BLaER1 treated with 17β-estradiol and CSF1 and Interleukin-3, amounts not matched to agents 10 nM and 100 nM (cell line): ENCODE results near the gene ENC1.

Experiments used
- H3K27ac ChIP-seq, 11 experiments: shearing (Covaris generic); formaldehyde crosslinking; 2 replicates each; pipeline ENCODE4 v1.8.1; 2022
- H3K27me3 ChIP-seq, 11 experiments: shearing (Covaris generic); formaldehyde crosslinking; 2 replicates each; pipeline ENCODE4 v1.8.1; 2022
- H3K36me3 ChIP-seq, 11 experiments: shearing (Covaris generic); formaldehyde crosslinking; 2 replicates each; pipeline ENCODE4 v1.8.1; 2022
- H3K4me1 ChIP-seq, 10 experiments: shearing (Covaris generic); formaldehyde crosslinking; 2 replicates each; pipeline ENCODE4 v1.8.1; 2022
- H3K4me2 ChIP-seq, 11 experiments: shearing (Covaris generic); formaldehyde crosslinking; 2 replicates each; pipeline ENCODE4 v1.8.1; 2022
- H3K4me3 ChIP-seq, 10 experiments: shearing (Covaris generic); formaldehyde crosslinking; 2 replicates each; pipeline ENCODE4 v1.8.1; 2022
- H3K9ac ChIP-seq, 11 experiments: shearing (Covaris generic); formaldehyde crosslinking; 2 replicates each; pipeline ENCODE4 v1.8.1; 2022
- H3K9me3 ChIP-seq, 11 experiments: shearing (Covaris generic); formaldehyde crosslinking; replicated peaks in 1 of 11; 2 replicates each; pipeline ENCODE4 v1.8.1; 2022
- H4K20me1 ChIP-seq, 11 experiments: shearing (Covaris generic); formaldehyde crosslinking; 2 replicates each; pipeline ENCODE4 v1.8.1; 2022
- Cebpa-rat ChIP-seq, 11 experiments: shearing (Covaris generic); IDR thresholded peaks; 2 replicates each; pipeline ENCODE4 v1.8.1; 2022

The ENC1 gene

DNA sequence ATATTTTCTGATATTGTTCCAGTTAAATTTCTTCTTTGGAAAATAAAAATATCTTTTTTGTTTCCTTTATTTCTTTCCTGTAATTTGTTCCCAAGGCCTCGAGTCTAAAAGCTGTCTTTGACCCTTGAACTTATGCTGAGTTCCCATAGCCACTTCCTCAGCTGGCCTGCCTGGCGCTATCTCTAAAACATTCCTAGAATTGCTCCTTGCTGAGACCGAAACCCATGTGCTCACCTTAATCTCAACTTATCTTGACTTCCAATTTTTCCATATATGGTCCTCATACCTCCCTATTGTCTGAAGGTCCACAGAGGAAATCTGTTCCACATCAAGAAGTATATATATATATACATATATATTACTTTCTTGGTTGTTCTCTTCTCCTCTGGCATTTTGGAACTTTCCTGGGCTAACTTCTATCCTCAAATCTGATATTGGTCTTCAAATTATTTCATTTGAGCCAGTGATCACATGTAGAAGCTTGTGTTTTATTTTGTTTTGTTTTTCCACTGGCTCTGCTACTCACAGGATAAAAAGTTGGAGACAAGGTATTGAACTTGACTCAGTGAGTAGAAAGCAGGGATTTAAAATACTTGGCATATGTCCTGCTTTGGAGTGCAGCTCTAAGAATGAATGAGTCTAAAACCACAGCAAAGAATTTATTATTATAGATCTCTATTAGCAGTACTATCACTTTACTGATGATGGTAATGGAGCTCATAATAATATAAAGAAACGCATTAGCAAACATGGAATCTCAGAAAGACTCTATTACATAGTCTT is 45.2 kb downstream of the ENC1 start:
- Histone ChIP-seq H3K27ac (no peak overlapping the region), H3K4me2 (no peak overlapping the region)
- no peak for TF ChIP-seq Cebpa-rat (IDR thresholded peaks at IDR 0.05)

DNA sequence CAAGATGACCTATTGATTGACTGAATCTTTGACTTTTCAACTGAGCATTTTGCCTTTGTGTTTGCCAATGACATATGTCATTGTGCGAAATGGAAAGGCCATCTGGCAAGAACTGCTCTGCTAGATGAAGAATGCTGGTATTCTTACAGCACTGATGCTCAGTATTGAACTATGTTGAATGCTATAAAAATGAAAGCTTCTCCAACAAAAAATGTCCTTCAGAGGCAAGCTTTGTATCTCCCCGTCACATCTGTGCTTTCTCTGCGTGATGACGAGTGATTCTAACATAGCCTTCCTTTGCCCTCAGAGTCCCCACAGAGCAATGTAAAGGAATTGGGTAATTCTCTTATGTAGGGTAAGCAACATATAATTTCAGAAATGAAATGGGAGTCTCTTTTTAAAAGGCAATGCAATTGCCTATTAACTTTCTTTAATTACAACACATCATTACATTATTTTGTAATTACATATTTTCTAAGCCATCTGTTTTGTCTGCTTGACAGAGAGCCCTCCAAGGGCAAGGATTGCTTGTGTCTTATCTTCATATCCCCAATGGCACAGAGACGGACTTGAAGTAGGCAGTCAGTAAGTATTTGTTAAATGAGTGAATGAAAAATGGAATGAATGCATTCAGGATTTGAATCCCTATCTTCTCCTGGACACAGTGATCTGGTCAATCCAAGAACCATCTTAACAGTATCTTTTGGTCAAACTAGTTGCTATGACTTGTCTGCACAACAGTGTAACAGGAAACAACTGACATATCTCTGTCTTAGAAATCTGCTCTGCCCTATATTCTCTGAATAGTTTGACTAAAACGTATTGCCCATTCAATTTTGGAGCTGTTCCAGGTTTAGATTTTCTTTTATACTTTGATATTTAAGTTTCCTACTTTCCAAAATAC is 46.1 kb downstream of the ENC1 start:
- TF ChIP-seq Cebpa-rat (IDR thresholded peaks at IDR 0.05), result no peak
- Histone ChIP-seq H3K36me3 (no peaks in the 10 kb centered on the region), H3K9ac (no peak overlapping the region), H3K27me3 (no peaks in the 10 kb centered on the region), H3K4me3 (no peak overlapping the region), H3K4me2 (no peak overlapping the region), H3K4me1 (peaks cover 0 to 10% (median 4%) of the 10 kb centered on the region in 10 experiments; a peak in 9 of 20 replicates), H4K20me1 (no peaks in the 10 kb centered on the region), H3K9me3 (no peaks in the 10 kb centered on the region), H3K27ac (no peak overlapping the region)

More for the DNA sequence above, 45.2 kb downstream of the ENC1 start:
- Histone ChIP-seq H3K4me3 (no peak overlapping the region), H3K27me3 (no peaks in the 10 kb centered on the region), H3K4me1 (peaks cover 0 to 10% (median 4%) of the 10 kb centered on the region in 10 experiments; a peak in 9 of 20 replicates), H4K20me1 (no peaks in the 10 kb centered on the region), H3K9ac (no peak overlapping the region), H3K36me3 (no peaks in the 10 kb centered on the region), H3K9me3 (no peaks in the 10 kb centered on the region)

DNA sequence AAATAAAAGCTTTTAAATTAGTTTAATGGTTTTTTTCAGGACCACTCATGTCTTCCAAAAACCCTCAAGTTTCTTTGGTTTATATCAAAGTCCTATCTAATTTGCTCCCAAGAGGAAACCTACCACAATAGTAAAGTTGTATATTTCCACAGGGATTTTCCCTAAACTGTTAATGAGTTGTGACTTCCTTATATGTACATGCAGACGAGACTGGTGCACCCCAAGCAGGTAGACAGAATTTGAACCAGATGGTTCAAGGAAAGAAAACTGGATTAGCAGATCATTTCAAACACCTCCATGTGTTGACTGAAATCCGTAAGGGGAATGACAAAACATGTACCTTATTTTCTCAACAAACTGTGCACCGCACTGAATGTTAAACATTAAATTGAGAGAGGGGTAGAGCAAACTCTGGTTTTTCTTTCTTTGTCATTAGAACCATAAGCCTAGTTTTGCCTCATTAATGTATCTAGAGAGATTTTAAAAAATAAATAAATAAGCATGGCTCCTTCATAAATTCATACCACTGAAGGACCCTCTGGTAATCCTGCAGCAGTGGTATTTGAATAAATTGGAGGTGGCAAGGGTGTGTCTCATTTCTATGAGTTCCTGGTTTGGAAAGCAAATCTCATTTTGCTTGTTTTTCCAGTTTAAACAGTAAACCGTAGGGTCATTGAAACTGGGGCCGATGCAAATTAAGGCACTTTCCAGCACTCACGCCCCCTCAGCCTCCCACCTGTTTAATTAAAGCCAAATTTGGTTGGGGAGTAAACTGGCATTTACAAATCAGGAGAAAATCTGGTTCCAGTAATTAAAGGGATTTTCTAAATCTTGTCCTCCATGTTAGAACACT is 51.1 kb downstream of the ENC1 start:
- Histone ChIP-seq H3K27ac (no peak overlapping the region), H3K4me1 (peaks cover 0 to 15% (median 4%) of the 10 kb centered on the region in 10 experiments; a peak in 9 of 20 replicates), H3K4me3 (no peak overlapping the region), H3K9ac (no peak overlapping the region), H3K36me3 (no peaks in the 10 kb centered on the region), H3K27me3 (no peaks in the 10 kb centered on the region), H4K20me1 (no peaks in the 10 kb centered on the region), H3K4me2 (no peak overlapping the region), H3K9me3 (no peaks in the 10 kb centered on the region)
- no peak for TF ChIP-seq Cebpa-rat (IDR thresholded peaks at IDR 0.05)

DNA sequence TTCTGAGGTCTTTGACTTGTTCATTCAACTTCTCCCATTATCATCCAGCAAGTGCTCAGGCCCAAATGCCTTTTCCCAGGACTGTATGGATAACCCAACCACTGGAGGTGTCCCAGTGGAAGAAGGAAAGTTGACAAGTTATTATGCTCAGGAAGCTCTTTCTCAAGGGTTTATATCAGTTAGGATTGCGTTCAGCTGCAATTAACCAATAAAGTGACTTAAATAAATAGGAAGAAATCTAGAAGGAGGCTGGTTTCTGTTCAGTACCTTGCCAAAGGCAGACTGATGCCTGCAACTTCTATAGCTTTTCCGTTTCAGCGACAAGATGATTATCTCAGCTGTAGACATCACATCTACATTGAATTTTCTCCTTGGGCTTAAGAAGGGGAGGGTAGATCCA is 52.1 kb downstream of the ENC1 start:
- Histone ChIP-seq H3K4me3 (no peak overlapping the region), H3K9me3 (no peaks in the 10 kb centered on the region), H3K27ac (no peak overlapping the region), H3K36me3 (no peaks in the 10 kb centered on the region), H3K9ac (no peak overlapping the region), H4K20me1 (no peaks in the 10 kb centered on the region), H3K4me2 (no peak overlapping the region), H3K27me3 (no peaks in the 10 kb centered on the region), H3K4me1 (peaks cover 0 to 15% (median 4%) of the 10 kb centered on the region in 10 experiments; a peak in 9 of 20 replicates)
- no peak for TF ChIP-seq Cebpa-rat (IDR thresholded peaks at IDR 0.05)

DNA sequence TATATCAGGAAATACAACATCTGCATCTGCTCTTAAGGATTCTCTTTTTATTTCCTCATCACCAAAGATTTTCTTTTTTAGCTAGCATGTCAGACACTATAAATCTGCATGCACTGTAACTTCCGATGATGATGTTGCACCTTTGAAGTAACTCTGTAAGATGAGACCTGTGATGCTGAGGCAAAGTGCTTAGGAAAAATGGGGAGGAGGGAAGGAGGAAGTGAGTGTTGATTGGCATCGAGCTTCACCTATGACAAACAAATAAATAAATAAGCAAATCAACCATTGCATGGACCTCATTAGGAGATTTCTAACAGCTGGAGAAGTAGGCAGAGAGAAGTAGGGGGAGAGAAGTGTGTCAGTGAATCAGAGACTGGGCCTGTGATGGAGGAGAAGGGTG is 52.6 kb downstream of the ENC1 start:
- Histone ChIP-seq H3K27ac (no peak overlapping the region), H3K4me1 (peaks cover 0 to 15% (median 4%) of the 10 kb centered on the region in 10 experiments; a peak in 9 of 20 replicates), H3K4me3 (no peak overlapping the region), H3K4me2 (no peak overlapping the region), H3K27me3 (no peaks in the 10 kb centered on the region), H3K9ac (no peak overlapping the region), H4K20me1 (no peaks in the 10 kb centered on the region), H3K9me3 (no peaks in the 10 kb centered on the region), H3K36me3 (no peaks in the 10 kb centered on the region)
- TF ChIP-seq Cebpa-rat (IDR thresholded peaks at IDR 0.05), result no peak

DNA sequence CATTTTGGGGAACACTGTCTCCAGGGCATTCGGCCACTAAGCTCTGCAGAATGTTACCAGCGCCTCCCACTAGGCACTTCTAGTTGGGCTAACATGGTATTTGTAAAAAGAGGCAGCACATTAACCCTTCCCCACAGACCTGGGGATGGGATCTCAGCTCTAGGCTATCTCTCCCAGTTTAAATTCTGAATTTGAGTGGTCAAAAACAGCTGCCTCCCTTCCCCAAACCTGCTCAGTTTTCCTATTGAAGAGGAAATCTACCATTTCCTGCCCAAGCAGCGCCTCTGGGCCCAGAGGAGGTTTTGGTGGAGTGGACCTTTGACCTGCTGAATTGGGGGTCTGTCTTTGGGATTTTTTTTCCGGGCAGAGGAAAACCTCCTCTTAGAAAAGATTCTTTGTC is 53.2 kb downstream of the ENC1 start:
- Histone ChIP-seq H3K9ac (no peak overlapping the region), H3K36me3 (no peaks in the 10 kb centered on the region), H3K9me3 (no peaks in the 10 kb centered on the region), H3K4me1 (peaks cover 0 to 15% (median 4%) of the 10 kb centered on the region in 10 experiments; a peak in 9 of 20 replicates), H3K4me2 (no peak overlapping the region; a peak in 1 of 22 replicates), H3K27me3 (no peaks in the 10 kb centered on the region), H3K4me3 (no peak overlapping the region), H3K27ac (no peak overlapping the region), H4K20me1 (no peaks in the 10 kb centered on the region)
- TF ChIP-seq Cebpa-rat (IDR thresholded peaks at IDR 0.05), result no peak

DNA sequence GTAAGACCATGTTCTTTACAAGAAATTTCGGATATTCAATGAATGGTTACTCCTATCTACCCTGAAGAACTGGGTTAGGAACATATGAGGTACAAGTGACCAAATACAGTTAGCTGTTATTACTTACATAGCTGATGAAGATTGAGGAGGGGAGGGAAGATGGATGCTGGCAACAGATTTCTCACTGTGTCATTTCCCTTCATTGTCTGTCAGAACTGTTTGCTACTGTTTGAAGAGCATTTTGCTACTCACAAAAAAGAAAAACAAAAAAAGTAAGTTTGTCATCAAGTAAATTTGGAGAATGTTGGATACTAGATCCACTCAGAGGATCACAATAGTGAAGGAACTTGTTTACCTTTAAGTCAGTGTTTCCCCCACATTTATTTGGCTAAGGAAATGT is 53.7 kb downstream of the ENC1 start:
- no peak for TF ChIP-seq Cebpa-rat (IDR thresholded peaks at IDR 0.05)

DNA sequence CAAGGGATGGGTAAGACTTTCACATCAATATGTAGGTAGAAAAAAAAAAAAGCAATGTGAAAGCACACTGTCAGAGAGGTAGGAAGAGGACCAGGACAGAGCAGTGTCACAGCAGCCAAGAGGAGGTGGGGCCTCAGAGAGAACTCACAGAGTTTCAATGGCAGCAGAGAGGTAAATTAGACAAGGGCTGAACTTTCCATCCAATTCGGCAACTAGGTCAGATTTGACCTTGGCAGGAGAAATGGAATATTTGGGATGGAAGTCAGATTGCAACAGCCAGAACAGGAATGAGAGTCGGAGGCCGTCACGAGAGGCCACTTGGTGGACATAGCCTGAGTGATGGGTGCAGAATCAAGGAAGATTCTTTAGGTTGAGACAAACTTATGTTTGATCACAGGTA is 57.7 kb downstream of the ENC1 start:
- Histone ChIP-seq H3K4me3 (no peak overlapping the region), H3K9me3 (no peaks in the 10 kb centered on the region), H4K20me1 (no peaks in the 10 kb centered on the region), H3K27me3 (no peaks in the 10 kb centered on the region), H3K4me1 (peaks cover 0 to 9% (median 0%) of the 10 kb centered on the region in 10 experiments; a peak in 2 of 20 replicates), H3K27ac (no peak overlapping the region), H3K36me3 (no peaks in the 10 kb centered on the region), H3K4me2 (no peak overlapping the region), H3K9ac (no peak overlapping the region)
- TF ChIP-seq Cebpa-rat (IDR thresholded peaks at IDR 0.05), result no peak

More for the DNA sequence above, 53.7 kb downstream of the ENC1 start:
- Histone ChIP-seq H3K9ac (no peak overlapping the region), H3K27me3 (no peaks in the 10 kb centered on the region), H3K9me3 (no peaks in the 10 kb centered on the region), H4K20me1 (no peaks in the 10 kb centered on the region), H3K36me3 (no peaks in the 10 kb centered on the region), H3K4me2 (no peak overlapping the region), H3K4me3 (no peak overlapping the region), H3K4me1 (peaks cover 0 to 12% (median 2%) of the 10 kb centered on the region in 10 experiments; a peak in 9 of 20 replicates), H3K27ac (no peak overlapping the region)

DNA sequence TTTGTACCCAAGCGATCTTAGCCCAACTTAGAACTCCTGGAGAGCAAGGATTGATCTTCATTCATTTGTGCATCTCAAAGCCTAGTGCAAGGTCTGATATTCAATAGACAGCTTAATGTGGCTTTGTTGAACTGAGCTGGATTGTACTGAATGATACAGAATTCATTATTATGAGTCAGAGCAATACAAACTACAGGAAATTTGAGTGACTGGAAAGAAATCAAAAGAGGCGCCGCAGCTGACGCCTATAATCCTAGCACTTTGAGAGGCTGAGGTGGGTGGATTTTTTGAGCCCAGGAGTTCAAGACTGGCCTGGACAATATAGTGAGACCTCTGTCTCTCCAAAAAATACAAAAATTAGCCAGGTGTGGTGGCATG is 58.6 kb downstream of the ENC1 start:
- no peak overlapping the region for H3K4me3 ChIP-seq
- H3K27ac ChIP-seq, result no peak overlapping the region
- no peak for TF ChIP-seq Cebpa-rat (IDR thresholded peaks at IDR 0.05)
- peaks cover 3 to 11% (median 5%) of the 10 kb centered on the region in 10 experiments; a peak in 17 of 20 replicates for H3K4me1 ChIP-seq
- no peaks in the 10 kb centered on the region for H3K9me3 ChIP-seq
- no peaks in the 10 kb centered on the region for H3K27me3 ChIP-seq
- H3K4me2 ChIP-seq, result no peak overlapping the region
- no peaks in the 10 kb centered on the region for H4K20me1 ChIP-seq
- no peak overlapping the region for H3K9ac ChIP-seq
- H3K36me3 ChIP-seq, result no peaks in the 10 kb centered on the region
